ENCODE measurements around the gene PIMREG.
"Not testable (repeated sequence)": the region's sequence is repeated elsewhere in the genome, so short reads cannot be mapped to it uniquely, and the experiment has no call there.

PIMREG gene

GRCh38 chr17:6477831-6478383 lies 33.7 kb downstream of the PIMREG start:
- DNase-seq (ENCODE audit: low read depth in 2 of 2): no peak

- no peak for DNase-seq (ENCODE audit: low read depth in 2 of 2)
Measured at GRCh38 chr17:6478486-6478885, 34.2 kb downstream of the PIMREG start.

GRCh38 chr17:6479622-6480302 lies 35.5 kb downstream of the PIMREG start:
- no peak for DNase-seq (ENCODE audit: low read depth in 2 of 2)

DNA sequence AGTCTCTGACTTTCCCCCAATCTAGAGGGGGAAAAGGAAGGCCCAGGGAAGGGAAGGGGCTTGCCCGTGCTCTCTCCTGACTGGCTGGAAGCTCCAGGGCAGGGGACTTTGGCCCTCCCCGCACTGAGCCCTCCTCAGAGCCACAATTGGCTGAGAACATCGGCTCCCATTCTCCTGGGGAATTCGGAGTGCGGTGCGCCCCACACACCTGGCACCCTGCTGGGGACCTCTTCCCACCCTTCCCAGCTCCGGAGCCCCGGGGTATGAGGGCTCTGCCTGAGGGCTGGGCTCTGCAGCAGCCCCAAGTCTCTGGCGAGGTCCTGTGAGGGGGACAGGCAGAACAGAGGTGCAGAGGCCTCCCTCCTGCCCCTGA lies 36.0 kb downstream of the PIMREG start:
- DNase-seq (ENCODE audit: low read depth in 2 of 2): no peak

GRCh38 chr17:6482105-6482455 lies 37.8 kb downstream of the PIMREG start:
- no peak for DNase-seq (ENCODE audit: low read depth in 2 of 2)

GRCh38 chr17:6482796-6483195 lies 38.5 kb downstream of the PIMREG start:
- not testable (repeated sequence) for DNase-seq (ENCODE audit: low read depth in 2 of 2)

DNA sequence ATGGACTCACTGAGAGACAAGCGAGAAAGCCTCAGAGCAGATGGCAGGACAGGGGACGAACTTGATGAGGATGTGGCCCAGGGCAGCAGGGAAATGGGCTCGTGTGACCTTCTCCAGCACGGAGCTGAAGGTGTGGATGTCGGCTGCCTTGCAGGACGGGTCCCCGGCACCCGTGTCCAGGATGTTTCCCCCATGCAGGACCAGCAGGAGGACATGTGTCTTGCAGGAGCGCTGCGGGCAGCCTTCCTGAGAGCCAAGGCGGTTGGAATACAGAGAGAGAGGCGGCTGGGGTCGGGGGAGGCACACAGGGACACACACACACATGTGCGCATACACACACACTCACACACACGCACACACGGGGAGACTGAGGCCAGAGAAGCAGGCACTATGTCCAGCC lies 39.3 kb downstream of the PIMREG start:
- DNase-seq (ENCODE audit: low read depth in 2 of 2): no peak

DNA sequence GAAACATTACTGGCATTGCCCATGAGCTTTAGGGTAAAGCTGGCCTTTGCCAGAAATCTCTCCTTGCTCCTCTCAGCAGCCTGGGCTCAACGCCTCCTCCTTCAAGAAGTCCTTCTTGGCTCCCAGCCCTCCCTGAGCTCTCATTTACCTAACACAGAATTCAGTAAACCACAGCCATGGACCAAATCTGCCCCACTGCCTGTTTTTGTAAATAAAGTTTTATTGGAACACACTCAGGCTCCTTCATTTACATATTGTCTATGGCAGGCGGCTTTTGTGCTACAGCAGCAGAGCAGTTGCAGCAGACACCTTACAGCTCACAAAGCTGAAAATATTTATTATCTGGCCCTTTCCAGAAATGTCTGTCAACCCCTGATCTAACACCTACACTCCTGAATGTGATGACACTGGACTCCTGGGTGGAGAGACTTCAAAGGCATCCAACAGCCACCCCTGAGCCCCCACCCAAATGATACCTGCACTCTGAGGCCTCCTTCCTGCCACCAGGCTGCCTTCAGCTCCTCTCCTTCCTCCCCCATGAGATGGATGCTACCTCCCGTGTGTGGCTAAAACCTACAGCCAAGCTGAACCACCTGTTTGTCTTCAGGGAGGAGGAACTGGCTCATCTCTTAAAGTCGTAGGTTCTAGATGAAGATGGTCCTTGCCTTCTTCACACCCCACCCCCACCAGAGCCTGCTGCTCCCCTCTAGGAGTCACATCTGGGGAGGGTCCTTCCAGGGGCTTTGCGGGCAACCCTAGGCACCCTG lies 41.6 kb downstream of the PIMREG start:
- no peak for DNase-seq (ENCODE audit: low read depth in 2 of 2)

- no peak for DNase-seq (ENCODE audit: low read depth in 2 of 2)
Measured at GRCh38 chr17:6487251-6488007, 43.2 kb downstream of the PIMREG start.

GRCh38 chr17:6488008-6488539 lies 43.8 kb downstream of the PIMREG start:
- no peak for DNase-seq (ENCODE audit: low read depth in 2 of 2)

DNA sequence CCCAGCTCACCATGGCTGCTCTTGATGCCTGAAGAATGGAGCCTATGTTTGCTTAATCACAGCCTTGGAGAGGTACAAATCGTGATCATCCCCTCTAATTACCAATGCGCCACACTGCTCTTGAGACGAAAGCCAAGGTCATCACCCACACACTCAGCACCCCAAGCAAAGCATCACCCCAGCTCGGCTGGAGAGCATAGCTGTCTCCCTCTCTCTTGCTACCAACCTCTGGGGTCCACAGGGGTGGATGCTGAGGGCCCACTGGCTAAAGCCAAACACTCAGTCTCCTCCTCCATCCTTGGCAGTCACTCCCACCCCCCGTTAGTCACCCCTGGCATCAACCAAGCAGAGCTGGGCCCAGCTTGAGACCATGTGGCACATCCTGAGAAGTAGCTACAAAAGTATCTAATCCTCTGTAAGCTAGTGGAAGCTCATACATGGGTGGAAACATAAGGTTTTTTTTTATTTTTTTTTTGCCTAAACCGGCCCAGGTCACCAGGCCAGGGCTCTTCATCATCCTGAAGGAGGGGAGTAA lies 44.8 kb downstream of the PIMREG start:
- no peak for DNase-seq (ENCODE audit: low read depth in 2 of 2)

- no peak for DNase-seq (ENCODE audit: low read depth in 2 of 2)
Measured at GRCh38 chr17:6491071-6491700, 46.9 kb downstream of the PIMREG start.

DNA sequence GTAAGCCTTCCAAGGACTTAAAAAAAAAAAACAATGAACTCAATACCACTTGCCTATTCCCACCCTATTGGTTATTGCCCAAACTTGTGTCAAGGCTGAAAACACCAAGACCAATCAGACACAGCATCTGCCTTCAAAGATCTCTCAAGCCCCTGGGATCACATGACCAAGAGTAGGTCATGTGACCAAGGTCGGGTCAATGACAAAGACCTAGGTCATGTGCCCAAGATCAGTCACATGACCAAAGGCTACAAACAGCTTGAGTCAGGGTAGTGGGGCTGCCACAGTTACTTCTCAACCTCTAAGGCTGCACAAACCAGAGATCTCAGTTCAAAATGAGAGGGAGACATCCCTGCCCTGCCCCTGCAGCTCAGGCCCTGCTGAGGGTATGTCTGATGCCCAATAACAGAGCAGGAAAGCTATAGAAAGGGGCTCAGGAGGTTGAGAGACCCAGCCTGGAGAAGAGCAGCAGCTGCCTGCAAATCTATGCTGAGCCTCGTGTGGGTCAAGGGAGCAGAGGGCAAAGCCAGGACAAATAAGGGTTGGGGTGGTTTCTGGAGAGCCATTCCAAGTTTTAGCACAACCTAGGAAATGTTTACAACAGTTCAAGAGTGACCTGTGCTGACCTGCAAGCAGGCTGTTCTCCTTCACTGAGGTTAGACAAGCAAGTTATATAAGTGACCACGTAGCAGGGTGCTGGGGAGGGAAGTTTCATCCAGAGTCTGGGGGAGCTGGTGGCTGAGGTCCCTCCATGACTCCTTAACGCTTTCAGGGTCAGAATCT lies 48.8 kb downstream of the PIMREG start:
- DNase-seq (ENCODE audit: low read depth in 2 of 2): no peak

GRCh38 chr17:6494239-6494941 lies 50.1 kb downstream of the PIMREG start:
- DNase-seq (ENCODE audit: low read depth in 2 of 2): no peak

DNA sequence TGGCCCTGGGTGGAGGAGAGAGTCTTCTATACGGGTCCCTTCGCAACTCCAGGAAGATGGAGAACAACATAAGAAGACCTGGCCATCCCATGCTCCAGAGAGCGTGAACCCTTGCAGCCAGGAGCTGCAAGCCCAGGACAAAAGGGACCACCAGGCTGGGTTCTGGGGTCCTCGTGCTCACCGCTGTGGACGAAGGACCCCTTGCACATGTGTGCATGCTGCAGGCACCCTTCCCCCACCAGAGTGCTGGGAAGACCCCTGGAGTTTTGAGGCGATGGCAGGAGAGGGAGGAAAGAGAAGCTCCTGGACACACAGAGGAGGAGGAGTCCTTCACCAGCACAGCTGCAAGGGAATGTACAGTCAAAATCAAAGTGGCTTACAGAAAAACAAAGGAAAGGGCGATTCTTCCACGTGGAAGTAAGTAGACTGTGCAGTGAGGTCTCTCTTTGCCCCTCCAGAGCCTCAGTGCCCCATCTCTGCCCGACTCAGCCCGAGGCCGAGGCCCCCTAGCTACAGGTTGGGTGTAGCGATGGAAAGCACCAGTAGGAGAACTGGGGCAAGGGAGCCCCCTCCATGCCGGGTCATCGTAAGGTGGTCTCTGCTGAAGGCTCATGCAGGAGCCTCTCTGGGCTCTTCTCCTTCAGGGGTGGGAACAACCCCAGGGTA lies 51.3 kb downstream of the PIMREG start:
- no peak for DNase-seq (ENCODE audit: low read depth in 2 of 2)

GRCh38 chr17:6496116-6496481 lies 51.8 kb downstream of the PIMREG start:
- DNase-seq (ENCODE audit: low read depth in 2 of 2): no peak

- no peak for DNase-seq (ENCODE audit: low read depth in 2 of 2)
Measured at GRCh38 chr17:6496640-6497441, 52.6 kb downstream of the PIMREG start.

DNA sequence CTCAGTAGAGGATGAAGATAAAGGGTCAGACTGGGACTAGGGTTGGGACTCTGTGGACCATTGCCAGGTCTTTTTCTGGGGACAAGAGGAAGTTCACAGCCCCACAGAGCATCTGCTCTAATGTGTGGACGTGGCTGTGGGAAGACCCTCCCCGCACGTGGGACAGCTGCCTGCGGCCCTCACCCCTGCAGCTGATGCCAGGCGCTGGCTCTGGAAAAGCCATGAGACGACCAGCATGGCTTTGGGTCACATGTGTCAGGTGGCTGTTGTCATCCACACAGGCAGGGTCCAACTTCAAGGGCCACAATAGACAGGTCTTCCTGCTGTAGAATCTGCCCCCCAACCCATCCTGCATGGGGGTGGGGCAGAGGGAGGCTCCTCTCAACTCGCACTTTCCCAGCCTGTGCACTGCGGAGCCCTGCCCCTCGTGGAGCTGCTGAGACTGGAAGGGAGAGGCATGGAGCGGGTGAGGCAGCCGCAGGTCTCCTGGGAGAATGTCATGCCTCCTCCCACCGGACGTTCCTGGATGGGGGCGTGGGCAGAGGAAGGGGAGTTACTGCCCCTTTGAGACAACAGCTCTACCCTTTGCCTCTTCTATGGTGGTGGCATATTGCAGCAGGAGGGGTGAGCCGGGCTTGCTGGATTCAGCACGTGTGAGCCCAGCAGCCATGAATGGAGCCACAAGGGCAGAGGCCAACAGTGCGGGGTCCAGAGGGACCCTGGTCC lies 53.4 kb downstream of the PIMREG start:
- no peak for DNase-seq (ENCODE audit: low read depth in 2 of 2)

Measured in stimulated activated CD8-positive, alpha-beta memory T cell treated with anti-CD3 and anti-CD28 coated beads, Interleukin-2, amount 100 ng/mL, for 48 hours (primary cell).